Measurements from ENCODE around the gene LPP. TPM values are rescaled to one million over a fixed set of nuclear protein-coding genes. Genes with fewer than 3 reads are reported as not detected.

The LPP gene
- total RNA-seq, 1 donor from 2014 or later, result 26.3 TPM

- DNase-seq (ENCODE audit: low read depth), result no peak
Measured at GRCh38 chr3:188890572-188891270, 736.8 kb downstream of the LPP start.

GRCh38 chr3:188899881-188900280 lies 745.9 kb downstream of the LPP start:
- no peak for DNase-seq (ENCODE audit: low read depth)

DNA sequence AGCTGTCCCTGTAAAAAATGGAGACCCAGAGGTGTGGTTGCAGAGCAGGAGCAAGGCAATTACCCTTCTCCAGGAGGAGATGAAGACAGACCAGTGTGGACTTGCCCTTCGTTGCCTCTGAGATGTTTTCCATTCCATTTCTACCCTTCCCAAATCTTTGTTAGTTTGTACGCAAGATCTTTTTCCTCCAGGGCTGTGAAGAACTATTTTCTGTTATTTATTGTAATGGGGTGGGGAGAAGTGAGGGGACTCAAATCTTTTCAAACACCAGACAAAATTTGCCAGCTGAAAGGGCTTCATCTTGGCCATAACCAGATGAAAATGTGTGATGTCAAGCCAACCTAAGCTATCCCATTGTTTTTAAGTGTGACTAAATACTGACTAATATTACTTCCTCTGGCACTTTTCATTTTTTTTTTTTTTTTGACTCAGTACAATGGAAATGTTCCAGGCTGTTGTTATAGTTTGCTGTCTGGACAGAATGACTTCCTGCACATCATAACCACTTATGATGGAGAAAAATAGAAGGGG lies 746.5 kb downstream of the LPP start:
- DNase-seq (ENCODE audit: low read depth), result peak; percentile 52

GRCh38 chr3:188901126-188901525 lies 747.2 kb downstream of the LPP start:
- DNase-seq (ENCODE audit: low read depth), result peak; percentile 32

DNA sequence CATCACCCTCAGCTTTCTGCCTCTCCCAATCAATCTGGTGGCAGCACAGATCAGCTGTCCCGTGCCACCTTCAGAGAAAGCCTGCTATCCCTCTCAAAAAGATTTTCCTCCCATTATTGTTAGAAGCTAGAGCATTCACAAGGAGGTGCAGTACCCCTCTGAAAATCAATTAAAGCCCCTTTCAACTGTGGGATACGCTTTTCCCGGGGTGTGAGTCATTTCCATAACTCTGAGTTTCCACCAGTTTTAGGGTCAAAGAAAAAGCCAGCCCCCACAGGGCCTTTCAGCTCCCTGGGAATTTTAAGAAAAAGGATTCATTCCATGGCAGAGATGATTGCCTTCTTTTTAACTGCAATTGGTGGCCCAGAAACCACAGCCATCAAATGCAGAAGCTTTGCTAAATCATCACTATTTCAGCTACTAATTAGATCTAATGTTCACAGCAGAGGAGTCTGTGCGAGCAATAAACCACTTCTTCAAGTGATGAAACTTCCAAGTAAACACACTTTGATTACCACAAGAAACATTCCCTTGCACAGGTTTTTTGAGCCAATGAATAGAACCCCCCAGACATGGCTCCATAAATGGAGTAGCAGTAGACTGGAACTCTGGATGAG lies 747.8 kb downstream of the LPP start:
- DNase-seq (ENCODE audit: low read depth), result no peak

DNA sequence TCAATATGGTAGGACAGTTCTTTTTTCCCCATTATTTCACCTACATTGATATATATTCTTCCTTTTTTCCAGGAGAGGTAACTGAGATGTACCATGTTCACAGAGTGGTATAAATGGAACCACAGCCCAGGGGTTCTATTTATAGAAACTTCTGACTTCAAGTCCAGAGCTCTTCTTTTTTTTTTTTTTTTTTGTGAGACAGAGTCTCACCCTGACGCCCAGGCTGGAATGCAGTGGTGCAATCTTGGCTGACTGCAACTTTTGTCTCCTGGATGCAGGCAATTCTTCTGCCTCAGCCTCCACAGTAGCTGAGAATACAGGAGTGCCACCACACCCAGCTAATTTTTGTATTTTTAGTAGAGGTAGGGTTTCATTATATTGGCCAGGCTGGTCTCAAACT lies 750.7 kb downstream of the LPP start:
- peak; percentile 63 for DNase-seq (ENCODE audit: low read depth)

DNA sequence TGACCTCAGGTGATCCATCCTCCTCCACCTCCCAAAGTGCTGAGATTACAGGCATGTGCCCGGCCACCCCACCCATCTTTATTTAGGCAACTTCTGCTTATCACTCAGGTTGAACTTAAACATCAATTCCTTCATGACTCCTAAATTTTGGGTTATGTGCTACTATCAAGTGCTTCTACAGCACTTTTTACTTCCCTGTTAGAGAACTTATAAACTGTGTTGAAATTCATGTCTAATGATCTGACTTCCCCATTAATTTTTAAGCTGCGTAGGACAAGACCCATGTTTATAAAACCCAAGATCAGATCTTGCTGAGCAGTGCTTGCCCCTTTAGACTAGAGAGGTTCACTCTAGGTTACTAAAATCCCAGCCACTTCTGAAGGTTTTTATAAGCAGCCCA lies 751.6 kb downstream of the LPP start:
- no peak for DNase-seq (ENCODE audit: low read depth)

DNA sequence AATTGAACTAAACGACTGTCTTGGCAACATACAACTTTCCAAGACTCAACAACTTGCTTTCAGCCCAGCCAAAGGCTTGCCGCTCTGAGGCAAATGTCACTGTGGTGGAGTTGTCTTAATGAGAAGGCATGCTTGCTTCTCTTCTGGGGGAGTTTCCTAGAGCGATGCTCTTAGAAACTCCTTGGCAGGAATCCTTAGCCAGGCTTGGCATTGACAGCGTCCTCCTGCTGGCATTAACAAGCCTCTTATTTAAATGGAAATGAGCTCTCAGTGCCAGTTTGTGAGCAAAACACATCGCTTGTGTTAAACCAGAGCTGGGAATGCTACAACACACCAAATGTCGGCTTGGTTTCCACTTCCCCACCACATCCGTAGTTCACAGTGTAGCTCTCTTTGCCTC lies 752.3 kb downstream of the LPP start:
- DNase-seq (ENCODE audit: low read depth), result no peak

DNA sequence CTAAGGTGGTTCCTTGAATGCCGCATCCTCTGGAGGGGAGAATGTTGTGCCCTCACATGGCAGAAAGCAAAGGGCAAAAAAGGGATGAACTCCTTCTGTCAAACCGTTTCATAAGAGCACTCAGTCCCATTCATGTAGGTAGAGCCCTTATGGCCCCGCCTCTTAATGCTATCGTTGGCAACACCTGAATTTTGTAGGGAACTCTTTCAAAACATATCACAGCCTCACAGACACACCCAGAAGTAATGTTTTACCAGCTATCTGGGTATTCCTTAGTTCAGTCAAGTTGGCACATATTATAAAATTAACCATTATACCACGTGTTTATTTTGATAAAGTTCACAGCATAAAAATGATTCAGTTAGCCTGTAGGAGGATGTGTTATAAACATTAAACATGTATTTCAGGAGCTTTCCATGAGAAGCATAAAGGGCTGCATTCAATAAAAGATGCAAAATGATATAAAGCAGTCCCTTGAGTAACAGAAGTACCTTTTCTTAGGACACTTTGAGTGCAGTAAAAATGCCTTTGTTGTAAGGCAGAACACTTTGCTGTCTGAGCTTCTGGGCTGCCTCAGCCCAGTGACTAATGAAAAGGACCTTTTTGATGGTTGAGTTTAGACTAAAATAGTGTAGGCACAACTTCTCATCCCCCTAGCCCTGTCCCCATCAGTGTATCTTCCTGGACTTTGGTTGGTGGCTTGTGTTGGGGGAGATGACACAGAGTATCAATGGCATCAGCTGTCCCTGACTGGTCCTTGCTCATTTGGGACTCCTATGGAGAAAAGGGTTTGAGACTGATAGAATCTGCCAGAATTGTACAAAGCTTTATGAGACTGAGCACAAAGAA lies 754.3 kb downstream of the LPP start:
- DNase-seq (ENCODE audit: low read depth), result no peak

DNA sequence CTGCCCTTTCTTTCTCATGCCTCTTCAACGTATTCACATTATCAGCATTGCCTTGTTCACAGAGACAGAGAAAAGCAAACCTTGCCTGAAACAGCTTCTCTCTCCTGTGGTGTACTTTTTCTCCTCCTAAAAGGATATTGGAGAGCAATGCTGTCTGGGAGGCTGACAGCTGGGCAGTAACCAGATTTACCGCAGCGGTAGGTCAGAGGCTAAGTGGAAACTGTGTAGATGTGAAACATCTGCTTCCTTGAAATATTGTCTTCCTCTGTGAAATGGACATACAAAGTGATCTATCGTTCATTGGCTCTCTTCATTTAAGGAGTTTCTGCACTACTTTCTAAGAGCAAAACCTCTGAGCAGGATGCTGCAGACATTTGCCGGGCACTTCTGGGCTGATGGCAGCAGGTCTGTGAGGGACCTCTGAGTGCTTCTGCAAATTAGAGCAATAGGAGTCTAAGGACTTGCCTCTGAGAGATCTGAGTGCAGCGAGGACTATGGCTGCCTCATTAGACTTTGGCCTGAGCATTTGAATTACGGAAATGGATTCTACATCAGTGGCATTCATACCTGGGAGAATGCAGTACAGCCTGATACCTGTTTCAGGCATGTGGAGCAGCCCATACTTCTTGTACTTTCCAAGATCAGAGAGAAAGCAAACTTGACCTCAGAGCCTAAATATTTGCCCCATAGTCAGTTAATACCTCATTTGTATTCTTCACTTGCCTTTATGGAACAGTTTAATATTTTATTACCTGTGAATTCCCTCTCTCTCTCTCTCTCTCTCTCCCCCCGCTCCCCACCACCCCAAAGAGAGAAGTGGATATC lies 757.3 kb downstream of the LPP start:
- DNase-seq (ENCODE audit: low read depth), result peak; percentile 52

GRCh38 chr3:188913084-188913483 lies 759.1 kb downstream of the LPP start:
- no peak for DNase-seq (ENCODE audit: low read depth)

DNA sequence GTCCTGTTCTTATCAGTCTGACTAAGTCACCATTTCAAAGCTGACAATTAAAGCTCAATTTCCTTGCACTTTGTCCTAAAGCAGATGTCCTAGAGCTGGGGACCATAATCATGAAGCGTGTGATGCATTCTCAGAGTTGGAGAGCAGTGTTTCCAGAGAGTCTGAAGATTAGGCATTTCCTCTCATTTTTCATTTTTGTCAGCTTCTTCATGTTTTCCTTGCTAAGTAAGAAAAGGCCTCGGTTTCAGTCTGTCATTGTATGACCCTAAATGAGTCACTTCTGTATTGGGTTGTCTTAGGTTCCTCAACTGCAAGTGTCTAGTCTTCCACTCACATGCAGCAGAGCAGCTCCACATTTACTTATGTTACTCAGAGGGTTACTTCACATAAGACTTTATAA lies 760.6 kb downstream of the LPP start:
- DNase-seq (ENCODE audit: low read depth), result peak; percentile 21

DNA sequence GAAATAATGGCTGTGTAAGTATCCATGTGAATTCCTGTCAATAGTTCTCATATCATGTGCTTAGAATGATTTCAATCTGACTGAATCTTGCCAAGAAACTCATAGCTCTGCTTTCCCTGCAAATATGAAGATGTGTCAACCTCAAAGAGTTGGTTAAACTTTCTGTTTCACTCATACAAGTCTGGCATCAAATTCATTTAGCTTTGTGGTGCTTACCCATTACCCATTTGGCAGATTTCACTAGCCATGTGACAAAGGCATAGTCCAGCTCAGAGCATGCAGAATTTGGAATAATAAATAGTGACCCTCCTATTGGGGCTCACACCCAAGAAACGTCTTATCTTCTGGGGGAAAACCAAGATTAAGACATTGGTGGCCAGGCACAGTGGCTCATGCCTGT lies 761.2 kb downstream of the LPP start:
- no peak for DNase-seq (ENCODE audit: low read depth)

- DNase-seq (ENCODE audit: low read depth), result no peak
Measured at GRCh38 chr3:188916934-188917401, 763.0 kb downstream of the LPP start.

DNA sequence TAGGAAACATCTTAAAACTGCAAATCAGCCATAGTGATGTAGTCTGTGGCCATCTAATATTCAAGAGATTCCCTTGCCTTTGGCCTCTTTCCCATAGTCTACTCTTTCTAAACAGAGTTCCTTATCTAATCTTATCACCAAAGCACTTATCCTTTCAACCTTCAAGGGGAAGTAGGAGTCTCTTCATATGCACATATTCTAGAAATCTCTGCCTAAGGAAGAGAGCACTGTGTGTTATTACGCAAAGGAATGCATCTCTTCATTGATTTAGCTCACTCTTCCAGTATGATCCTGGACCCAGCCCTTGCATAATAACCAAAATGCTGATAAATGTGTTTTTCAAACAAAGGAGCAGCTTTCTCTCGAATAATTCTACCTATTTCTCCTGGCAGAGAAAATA lies 764.1 kb downstream of the LPP start:
- no peak for DNase-seq (ENCODE audit: low read depth)

GRCh38 chr3:188923671-188924070 lies 769.7 kb downstream of the LPP start:
- DNase-seq (ENCODE audit: low read depth), result no peak

- no peak for DNase-seq (ENCODE audit: low read depth)
Measured at GRCh38 chr3:188925376-188925775, 771.4 kb downstream of the LPP start.

GRCh38 chr3:188926111-188926510 lies 772.2 kb downstream of the LPP start:
- peak; percentile 31 for DNase-seq (ENCODE audit: low read depth)

DNA sequence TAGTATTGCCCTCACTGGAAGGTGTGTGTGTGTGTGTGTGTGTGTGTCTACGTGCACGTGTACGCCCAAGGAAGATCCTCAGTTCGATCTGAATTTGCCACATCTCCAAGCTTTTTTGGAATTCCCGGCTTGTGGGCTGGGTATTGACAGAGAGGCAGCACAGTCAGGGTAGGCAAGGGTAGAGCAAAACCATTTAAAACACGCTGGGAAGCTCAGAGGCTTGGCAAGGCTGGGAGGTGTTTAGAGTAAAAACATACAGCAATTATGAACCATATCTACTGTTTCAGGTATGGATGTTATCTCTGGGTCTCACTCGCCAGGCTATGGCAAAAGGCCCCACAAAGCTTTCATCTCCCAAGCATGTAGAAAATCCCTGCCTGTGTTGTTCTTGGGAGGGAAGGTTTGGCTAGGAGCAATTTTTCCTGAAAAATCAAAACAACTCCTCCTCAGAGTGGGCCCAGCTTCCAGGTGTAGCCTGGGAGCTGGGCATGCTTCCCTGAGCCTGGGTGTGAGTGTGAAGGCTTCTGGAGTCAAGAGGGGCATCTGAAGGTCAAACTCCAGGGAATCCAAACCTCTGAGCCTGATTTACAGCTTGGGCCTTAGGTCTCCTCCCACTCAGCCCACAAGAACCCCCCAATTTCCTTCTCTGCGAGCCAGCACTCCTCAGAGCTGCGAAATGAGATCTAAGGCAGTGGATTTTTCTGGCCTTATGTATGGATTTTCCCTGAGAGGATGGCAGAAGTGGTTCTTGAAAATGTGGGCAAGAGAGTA lies 773.0 kb downstream of the LPP start:
- DNase-seq (ENCODE audit: low read depth), result no peak

DNA sequence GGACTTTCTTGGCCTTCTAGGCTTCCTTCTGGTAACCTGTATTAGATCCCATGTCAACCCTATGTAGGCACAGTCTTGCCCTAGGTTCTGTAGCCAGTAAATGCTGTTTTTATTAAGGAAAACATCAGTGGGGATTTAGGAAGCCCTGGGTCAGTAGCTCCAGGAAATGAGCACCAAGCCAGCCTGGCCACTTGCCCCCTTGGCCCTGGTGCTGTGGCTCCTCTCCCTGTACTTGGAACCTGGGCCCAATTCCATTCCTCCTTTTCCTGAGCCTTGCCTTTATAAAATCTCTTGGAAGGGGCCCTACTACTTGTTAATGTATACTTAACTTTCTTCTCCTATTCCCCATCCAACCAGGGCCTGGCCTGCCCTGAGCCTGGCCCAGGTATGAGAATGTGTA lies 774.0 kb downstream of the LPP start:
- DNase-seq (ENCODE audit: low read depth), result no peak

Data from myocyte (in vitro differentiated cells).